GM21390 (cell line): ENCODE results near the gene NBAS.

Source experiments
- ATAC-seq: cut with Tn5 transposase; IDR thresholded peaks from one replicate; pipeline ENCODE4 v1.9.1; 2021; ENCODE audit not compliant: unreplicated experiment

NBAS gene

GRCh38 chr2:15591692-15592463 is 30.7 kb upstream of the NBAS start, which contains the start of gene DDX1:
Gene DDX1 (plus strand): TSS chr2:15591868. CDS start chr2:15591934, 66 bp downstream.
- peak; percentile 95 for ATAC-seq

GRCh38 chr2:15591373-15591691 is 30.2 kb upstream of the NBAS start:
- ATAC-seq = no peak

GRCh38 chr2:15588329-15588919 is 27.3 kb upstream of the NBAS start:
- ATAC-seq = no peak

GRCh38 chr2:15584767-15585469 is 23.8 kb upstream of the NBAS start:
- no peak for ATAC-seq

- ATAC-seq = no peak
These were observed 23.2 kb upstream of the NBAS start for GRCh38 chr2:15584316-15584715.

- ATAC-seq = no peak
These were observed 22.7 kb upstream of the NBAS start for GRCh38 chr2:15583826-15584225.

- ATAC-seq = no peak
These were observed 21.7 kb upstream of the NBAS start for GRCh38 chr2:15582710-15583357.

- ATAC-seq = no peak
These were observed 19.3 kb upstream of the NBAS start for GRCh38 chr2:15580451-15580850.

GRCh38 chr2:15579641-15580040 is 18.5 kb upstream of the NBAS start:
- no peak for ATAC-seq

- peak; percentile 92 for ATAC-seq
These were observed 16.1 kb upstream of the NBAS start for GRCh38 chr2:15577071-15577735.

GRCh38 chr2:15571729-15572128 is 10.6 kb upstream of the NBAS start:
- no peak for ATAC-seq

GRCh38 chr2:15570104-15570503 is 9.0 kb upstream of the NBAS start:
- no peak for ATAC-seq

GRCh38 chr2:15568874-15569273 is 7.7 kb upstream of the NBAS start:
- ATAC-seq = no peak

- no peak for ATAC-seq
These were observed 5.8 kb upstream of the NBAS start for GRCh38 chr2:15566912-15567311.

GRCh38 chr2:15565994-15566671 is 5.0 kb upstream of the NBAS start:
- ATAC-seq = no peak

GRCh38 chr2:15565392-15565791 is 4.3 kb upstream of the NBAS start:
- no peak for ATAC-seq

- ATAC-seq = no peak
These were observed 2.3 kb upstream of the NBAS start for GRCh38 chr2:15563227-15564100.

- ATAC-seq = no peak
These were observed 1.4 kb upstream of the NBAS start for GRCh38 chr2:15562354-15563031.
